WTC11 (cell line): Measurements from ENCODE around the gene NMBR. TPM values are rescaled to one million over a fixed set of nuclear protein-coding genes. Genes with fewer than 3 reads are reported as not detected.

Experiments
- ATAC-seq: fragments of 200-7000 bp; cut with Tn5 transposase; 2 replicates; pipeline ENCODE4 v1.10.0; 2021; ENCODE audit warnings: mild to moderate bottlenecking, moderate library complexity
- CTCF ChIA-PET: fragments of 300-600 bp; sonication (Branson Sonifier 250); formaldehyde crosslinking; loops from one replicate; lab custom pipeline; 2021; ENCODE audit warnings: antibody characterized with exemption; lab: Charles Lee
- POLR2A ChIA-PET: fragments of 350-600 bp; sonication (Branson Sonifier 250); formaldehyde crosslinking; loops from one replicate; lab custom pipeline; 2021; ENCODE audit warnings: antibody characterized with exemption; lab: Charles Lee
- DNase-seq: peaks from one replicate; pipeline ENCODE4 v3.0.0; 2021; ENCODE audit warnings: low spot score
- H3K27ac Mint-ChIP-seq: 2 replicates; pipeline ENCODE4 v1.8.0; 2021; ENCODE audit warnings: mixed read lengths
- H3K27me3 Mint-ChIP-seq: 2 replicates; pipeline ENCODE4 v1.8.0; 2021; ENCODE audit warnings: low read depth, mild to moderate bottlenecking, moderate library complexity, mixed read lengths
- H3K36me3 Mint-ChIP-seq: 2 replicates; pipeline ENCODE4 v1.8.0; 2021; ENCODE audit warnings: mixed read lengths
- H3K4me1 Mint-ChIP-seq: 2 replicates; pipeline ENCODE4 v1.8.0; 2022; ENCODE audit warnings: mixed read lengths
- H3K4me3 Mint-ChIP-seq: 2 replicates; pipeline ENCODE4 v1.8.0; 2021; ENCODE audit warnings: mild to moderate bottlenecking, moderate library complexity, mixed read lengths
- H3K9me3 Mint-ChIP-seq: 2 replicates; pipeline ENCODE4 v1.8.0; 2021; ENCODE audit warnings: mixed read lengths
- GABPB1 ChIP-seq: sonication (generic); formaldehyde crosslinking; IDR thresholded peaks from 2 replicates; pipeline ENCODE4 v1.8.1; 2023; ENCODE audit warnings: mild to moderate bottlenecking, missing genetic modification reagents
- JUN ChIP-seq: sonication (generic); formaldehyde crosslinking; IDR thresholded peaks from 2 replicates; pipeline ENCODE4 v1.8.0; 2023; ENCODE audit warnings: mild to moderate bottlenecking, missing genetic modification reagents
- MXD4 ChIP-seq: fragments of 250-450 bp; sonication (Bioruptor Pico); IDR thresholded peaks from 2 replicates; pipeline ENCODE4 v1.8.0; 2021; ENCODE audit warnings: mild to moderate bottlenecking, moderate library complexity, borderline replicate concordance
- NFATC4 ChIP-seq: fragments of 250-450 bp; sonication (Bioruptor Pico); IDR thresholded peaks from 2 replicates; pipeline ENCODE4 v1.9.0; 2021; ENCODE audit warnings: mild to moderate bottlenecking
- NFYB ChIP-seq: sonication (generic); formaldehyde crosslinking; conservative IDR thresholded peaks from 2 replicates; pipeline ENCODE4 v1.8.0; 2022; ENCODE audit warnings: low read depth, missing genetic modification reagents
- NR1H2 ChIP-seq: sonication (generic); formaldehyde crosslinking; IDR thresholded peaks from 2 replicates; pipeline ENCODE4 v1.9.0; 2021; ENCODE audit warnings: mild to moderate bottlenecking, moderate library complexity, missing genetic modification reagents
- NR2C2 ChIP-seq: sonication (generic); formaldehyde crosslinking; IDR thresholded peaks from 2 replicates; pipeline ENCODE4 v1.8.0; 2022; ENCODE audit warnings: mild to moderate bottlenecking, missing genetic modification reagents
- OVOL2 ChIP-seq: fragments of 250-450 bp; sonication (Bioruptor Pico); IDR thresholded peaks from 2 replicates; pipeline ENCODE4 v1.9.0; 2021; ENCODE audit warnings: mild to moderate bottlenecking, borderline replicate concordance
- RELA ChIP-seq: sonication (generic); formaldehyde crosslinking; IDR thresholded peaks from 2 replicates; pipeline ENCODE4 v1.8.1; 2022; ENCODE audit warnings: missing genetic modification reagents, mild to moderate bottlenecking, borderline replicate concordance
- SOX15 ChIP-seq: fragments of 250-450 bp; sonication (Bioruptor Pico); IDR thresholded peaks from 2 replicates; pipeline ENCODE4 v1.9.0; 2021; ENCODE audit warnings: mild to moderate bottlenecking
- TEAD1 ChIP-seq: sonication (generic); formaldehyde crosslinking; IDR thresholded peaks from 2 replicates; pipeline ENCODE4 v1.8.0; 2022; ENCODE audit warnings: mild to moderate bottlenecking, missing genetic modification reagents
- TP53 ChIP-seq: sonication (generic); formaldehyde crosslinking; IDR thresholded peaks from 2 replicates; pipeline ENCODE4 v1.8.1; 2023; ENCODE audit warnings: mild to moderate bottlenecking, missing genetic modification reagents
- ZBTB21 ChIP-seq: sonication (generic); formaldehyde crosslinking; IDR thresholded peaks from 2 replicates; pipeline ENCODE4 v1.8.1; 2023; ENCODE audit warnings: mild to moderate bottlenecking, missing genetic modification reagents, borderline replicate concordance
- ZNF423 ChIP-seq: fragments of 250-450 bp; sonication (Bioruptor Pico); IDR thresholded peaks from 2 replicates; pipeline ENCODE4 v2.1.2; 2022; ENCODE audit warnings: mild to moderate bottlenecking, moderate library complexity
- total RNA-seq: library from RNA; stranded (reverse); gene quantifications from 3 replicates; pipeline ENCODE4 v1.2.3, GENCODE V29; 2021
- TF ChIP-seq, protein P1 (sequence below): sonication (generic); formaldehyde crosslinking; IDR thresholded peaks from 2 replicates; pipeline ENCODE4 v1.8.1; 2023; ENCODE audit warnings: mild to moderate bottlenecking, missing genetic modification reagents
- TF ChIP-seq, protein P2 (sequence below): sonication (generic); formaldehyde crosslinking; IDR thresholded peaks from 2 replicates; pipeline ENCODE4 v1.8.1; 2022; ENCODE audit warnings: low read depth, mild to moderate bottlenecking, moderate library complexity, missing genetic modification reagents, borderline replicate concordance
- TF ChIP-seq, protein P3 (sequence below): sonication (generic); formaldehyde crosslinking; IDR thresholded peaks from 2 replicates; pipeline ENCODE4 v1.8.0; 2023; ENCODE audit warnings: missing genetic modification reagents
- TF ChIP-seq, protein P4 (sequence below): fragments of 250-450 bp; sonication (Bioruptor Pico); conservative IDR thresholded peaks from 2 replicates; pipeline ENCODE4 v1.9.0; 2021; ENCODE audit warnings: mild to moderate bottlenecking
- TF ChIP-seq, protein P5 (sequence below): sonication (generic); formaldehyde crosslinking; IDR thresholded peaks from 2 replicates; pipeline ENCODE4 v1.8.0; 2022; ENCODE audit warnings: mild to moderate bottlenecking, missing genetic modification reagents
- TF ChIP-seq, protein P6 (sequence below): sonication (generic); formaldehyde crosslinking; IDR thresholded peaks from 2 replicates; pipeline ENCODE4 v1.8.1; 2023; ENCODE audit warnings: mild to moderate bottlenecking, moderate library complexity, missing genetic modification reagents
- TF ChIP-seq, protein P7 (sequence below): sonication (generic); formaldehyde crosslinking; IDR thresholded peaks from 2 replicates; pipeline ENCODE4 v1.8.1; 2022; ENCODE audit warnings: low read depth, missing genetic modification reagents, borderline replicate concordance

NMBR gene
- total RNA-seq, 1 experiment from 2014 or later, result not detected

DNA sequence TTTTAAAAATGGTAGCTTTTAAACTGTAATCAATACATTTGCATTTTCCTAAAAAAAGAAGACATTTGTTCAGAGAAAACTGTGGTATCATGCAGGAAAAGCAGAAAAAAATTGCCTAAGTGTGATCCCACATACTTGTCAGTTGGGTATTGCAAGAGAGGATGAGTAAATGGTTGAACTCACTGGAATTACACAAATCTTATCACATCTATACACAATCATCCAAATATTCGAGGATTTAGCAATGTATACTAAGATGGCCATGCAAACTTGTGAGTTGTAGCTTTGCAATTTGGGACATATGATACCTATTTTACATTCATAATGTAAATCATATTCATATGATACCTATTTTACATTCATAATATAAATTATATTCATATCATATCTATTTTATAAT lies 72.4 kb downstream of the NMBR start (continued):
- TF ChIP-seq, protein P1, sequence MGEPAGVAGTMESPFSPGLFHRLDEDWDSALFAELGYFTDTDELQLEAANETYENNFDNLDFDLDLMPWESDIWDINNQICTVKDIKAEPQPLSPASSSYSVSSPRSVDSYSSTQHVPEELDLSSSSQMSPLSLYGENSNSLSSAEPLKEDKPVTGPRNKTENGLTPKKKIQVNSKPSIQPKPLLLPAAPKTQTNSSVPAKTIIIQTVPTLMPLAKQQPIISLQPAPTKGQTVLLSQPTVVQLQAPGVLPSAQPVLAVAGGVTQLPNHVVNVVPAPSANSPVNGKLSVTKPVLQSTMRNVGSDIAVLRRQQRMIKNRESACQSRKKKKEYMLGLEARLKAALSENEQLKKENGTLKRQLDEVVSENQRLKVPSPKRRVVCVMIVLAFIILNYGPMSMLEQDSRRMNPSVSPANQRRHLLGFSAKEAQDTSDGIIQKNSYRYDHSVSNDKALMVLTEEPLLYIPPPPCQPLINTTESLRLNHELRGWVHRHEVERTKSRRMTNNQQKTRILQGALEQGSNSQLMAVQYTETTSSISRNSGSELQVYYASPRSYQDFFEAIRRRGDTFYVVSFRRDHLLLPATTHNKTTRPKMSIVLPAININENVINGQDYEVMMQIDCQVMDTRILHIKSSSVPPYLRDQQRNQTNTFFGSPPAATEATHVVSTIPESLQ (CRISPR knock-in tag), result no peak
- TF ChIP-seq ZNF423 (CRISPR knock-in tag), result no peak

DNA sequence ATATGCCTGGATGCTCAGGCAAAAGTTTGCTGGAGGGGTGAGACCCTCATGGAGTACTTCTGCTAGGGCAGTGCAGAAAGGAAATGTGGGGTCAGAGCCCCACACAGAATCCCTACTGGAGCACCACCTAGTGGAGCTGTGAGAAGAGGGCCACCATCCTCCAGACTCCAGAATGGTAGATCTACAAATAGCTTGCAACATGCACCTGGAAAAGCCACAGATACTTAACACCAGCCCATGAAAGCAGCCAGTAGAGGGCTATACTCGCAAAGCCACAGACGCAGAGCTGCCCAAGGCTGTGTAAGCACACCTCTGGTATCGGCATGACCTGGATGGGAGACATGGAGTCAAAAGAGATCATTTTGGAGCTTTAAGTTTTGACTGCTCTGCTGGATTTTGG lies 74.9 kb downstream of the NMBR start:
- peaks cover 6% of the 10 kb centered on the region for H3K4me1 Mint-ChIP-seq
- H3K36me3 Mint-ChIP-seq, result peaks cover 17% of the 10 kb centered on the region
- TF ChIP-seq GABPB1 (CRISPR knock-in tag) (0 out of 2 replicates have a peak, but pooled peaks have one; percentile 32), TEAD1 (CRISPR knock-in tag) (0 out of 2 replicates have a peak, but pooled peaks have one; percentile 42), JUN (CRISPR knock-in tag) (no peak)
- TF ChIP-seq, all 79 proteins: peak for 2
- Mint-ChIP-seq H3K4me3 (no peak overlapping the region), H3K9me3 (peaks cover 27% of the 10 kb centered on the region), H3K27ac (no peak overlapping the region), H3K27me3 (no peaks in the 10 kb centered on the region)
- DNase-seq (peak; percentile 46), ATAC-seq (peak; percentile 100)
- ChIA-PET POLR2A (no interaction called here), CTCF (interaction anchor here (0.5 to 1.6 kb wide), 27 partner anchors 8 to 410 kb away, joined by 3 to 47 read pairs (median 4); no protein-coding TSS in a partner anchor)

DNA sequence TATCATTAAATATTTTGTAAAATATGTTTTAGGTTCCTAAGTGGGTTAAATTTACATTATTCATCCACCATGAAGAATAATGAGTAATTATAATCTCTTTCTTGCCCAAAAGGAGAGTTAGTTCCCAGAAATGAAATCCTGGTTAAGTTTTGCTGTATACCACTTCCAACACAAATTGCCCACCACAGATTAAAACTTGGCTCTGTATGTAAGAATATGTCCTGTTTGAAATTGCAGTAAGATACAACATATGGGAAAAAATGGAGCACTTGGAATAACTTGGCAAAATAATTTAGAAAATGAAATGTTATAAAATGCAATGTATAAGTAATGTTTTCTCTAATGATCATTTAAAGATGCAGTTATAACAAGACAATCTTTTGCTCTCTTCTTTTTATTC lies 78.5 kb downstream of the NMBR start:
- TF ChIP-seq, protein P2, sequence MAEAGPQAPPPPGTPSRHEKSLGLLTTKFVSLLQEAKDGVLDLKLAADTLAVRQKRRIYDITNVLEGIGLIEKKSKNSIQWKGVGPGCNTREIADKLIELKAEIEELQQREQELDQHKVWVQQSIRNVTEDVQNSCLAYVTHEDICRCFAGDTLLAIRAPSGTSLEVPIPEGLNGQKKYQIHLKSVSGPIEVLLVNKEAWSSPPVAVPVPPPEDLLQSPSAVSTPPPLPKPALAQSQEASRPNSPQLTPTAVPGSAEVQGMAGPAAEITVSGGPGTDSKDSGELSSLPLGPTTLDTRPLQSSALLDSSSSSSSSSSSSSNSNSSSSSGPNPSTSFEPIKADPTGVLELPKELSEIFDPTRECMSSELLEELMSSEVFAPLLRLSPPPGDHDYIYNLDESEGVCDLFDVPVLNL (CRISPR knock-in tag), result no peak
- TF ChIP-seq ZNF423 (CRISPR knock-in tag) (no peak), NR2C2 (CRISPR knock-in tag) (no peak), SOX15 (no peak), OVOL2 (no peak), MXD4 (CRISPR knock-in tag) (no peak), RELA (CRISPR knock-in tag) (no peak), NFATC4 (no peak), ZBTB21 (CRISPR knock-in tag) (no peak), GABPB1 (CRISPR knock-in tag) (no peak), NFYB (CRISPR knock-in tag) (no peak), TP53 (no peak), NR1H2 (no peak)
- TF ChIP-seq, protein P3, sequence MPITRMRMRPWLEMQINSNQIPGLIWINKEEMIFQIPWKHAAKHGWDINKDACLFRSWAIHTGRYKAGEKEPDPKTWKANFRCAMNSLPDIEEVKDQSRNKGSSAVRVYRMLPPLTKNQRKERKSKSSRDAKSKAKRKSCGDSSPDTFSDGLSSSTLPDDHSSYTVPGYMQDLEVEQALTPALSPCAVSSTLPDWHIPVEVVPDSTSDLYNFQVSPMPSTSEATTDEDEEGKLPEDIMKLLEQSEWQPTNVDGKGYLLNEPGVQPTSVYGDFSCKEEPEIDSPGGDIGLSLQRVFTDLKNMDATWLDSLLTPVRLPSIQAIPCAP (CRISPR knock-in tag), result no peak
- TF ChIP-seq, protein P4, sequence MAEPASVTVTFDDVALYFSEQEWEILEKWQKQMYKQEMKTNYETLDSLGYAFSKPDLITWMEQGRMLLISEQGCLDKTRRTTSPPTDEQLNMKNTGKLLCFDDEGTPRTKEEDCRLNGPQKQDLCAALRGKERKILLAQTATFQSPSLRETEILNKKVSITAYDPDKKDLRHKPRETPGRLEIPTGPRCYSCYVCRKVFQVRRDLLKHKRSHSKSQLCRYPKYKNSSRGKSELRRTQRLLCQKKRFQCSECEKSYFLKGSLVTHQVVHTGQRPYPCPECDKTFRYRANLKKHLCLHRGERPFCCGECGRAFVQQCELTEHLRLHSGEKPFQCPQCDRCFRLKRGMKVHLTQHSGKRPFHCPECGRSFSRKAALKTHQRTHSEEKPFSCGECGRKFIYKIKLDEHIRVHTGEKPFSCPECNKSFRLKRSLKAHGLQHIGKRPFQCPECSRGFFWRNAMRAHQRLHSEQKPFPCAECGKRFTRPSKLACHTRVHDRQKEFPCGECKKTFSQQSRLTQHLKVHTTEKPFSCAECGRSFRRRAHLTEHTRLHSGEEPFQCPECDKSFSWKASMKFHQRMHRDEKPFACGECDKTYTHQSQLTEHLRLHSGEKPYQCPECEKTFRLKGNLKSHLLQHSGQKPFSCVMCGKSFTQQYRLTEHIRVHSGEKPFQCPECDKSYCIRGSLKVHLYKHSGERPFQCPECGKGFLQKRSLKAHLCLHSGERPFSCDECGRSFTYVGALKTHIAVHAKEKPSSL (CRISPR knock-in tag), result no peak
- TF ChIP-seq, protein P5, sequence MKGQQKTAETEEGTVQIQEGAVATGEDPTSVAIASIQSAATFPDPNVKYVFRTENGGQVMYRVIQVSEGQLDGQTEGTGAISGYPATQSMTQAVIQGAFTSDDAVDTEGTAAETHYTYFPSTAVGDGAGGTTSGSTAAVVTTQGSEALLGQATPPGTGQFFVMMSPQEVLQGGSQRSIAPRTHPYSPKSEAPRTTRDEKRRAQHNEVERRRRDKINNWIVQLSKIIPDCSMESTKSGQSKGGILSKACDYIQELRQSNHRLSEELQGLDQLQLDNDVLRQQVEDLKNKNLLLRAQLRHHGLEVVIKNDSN (CRISPR knock-in tag), result no peak
- TF ChIP-seq, protein P1 (CRISPR knock-in tag), result no peak
- TF ChIP-seq, protein P6, sequence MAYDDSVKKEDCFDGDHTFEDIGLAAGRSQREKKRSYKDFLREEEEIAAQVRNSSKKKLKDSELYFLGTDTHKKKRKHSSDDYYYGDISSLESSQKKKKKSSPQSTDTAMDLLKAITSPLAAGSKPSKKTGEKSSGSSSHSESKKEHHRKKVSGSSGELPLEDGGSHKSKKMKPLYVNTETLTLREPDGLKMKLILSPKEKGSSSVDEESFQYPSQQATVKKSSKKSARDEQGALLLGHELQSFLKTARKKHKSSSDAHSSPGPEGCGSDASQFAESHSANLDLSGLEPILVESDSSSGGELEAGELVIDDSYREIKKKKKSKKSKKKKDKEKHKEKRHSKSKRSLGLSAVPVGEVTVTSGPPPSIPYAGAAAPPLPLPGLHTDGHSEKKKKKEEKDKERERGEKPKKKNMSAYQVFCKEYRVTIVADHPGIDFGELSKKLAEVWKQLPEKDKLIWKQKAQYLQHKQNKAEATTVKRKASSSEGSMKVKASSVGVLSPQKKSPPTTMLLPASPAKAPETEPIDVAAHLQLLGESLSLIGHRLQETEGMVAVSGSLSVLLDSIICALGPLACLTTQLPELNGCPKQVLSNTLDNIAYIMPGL (CRISPR knock-in tag), result no peak
- TF ChIP-seq, protein P7, sequence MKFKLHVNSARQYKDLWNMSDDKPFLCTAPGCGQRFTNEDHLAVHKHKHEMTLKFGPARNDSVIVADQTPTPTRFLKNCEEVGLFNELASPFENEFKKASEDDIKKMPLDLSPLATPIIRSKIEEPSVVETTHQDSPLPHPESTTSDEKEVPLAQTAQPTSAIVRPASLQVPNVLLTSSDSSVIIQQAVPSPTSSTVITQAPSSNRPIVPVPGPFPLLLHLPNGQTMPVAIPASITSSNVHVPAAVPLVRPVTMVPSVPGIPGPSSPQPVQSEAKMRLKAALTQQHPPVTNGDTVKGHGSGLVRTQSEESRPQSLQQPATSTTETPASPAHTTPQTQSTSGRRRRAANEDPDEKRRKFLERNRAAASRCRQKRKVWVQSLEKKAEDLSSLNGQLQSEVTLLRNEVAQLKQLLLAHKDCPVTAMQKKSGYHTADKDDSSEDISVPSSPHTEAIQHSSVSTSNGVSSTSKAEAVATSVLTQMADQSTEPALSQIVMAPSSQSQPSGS (CRISPR knock-in tag), result no peak
- CTCF ChIA-PET, result no interaction called here

More for the DNA sequence above, 78.5 kb downstream of the NMBR start:
- Mint-ChIP-seq H3K27ac (no peak overlapping the region), H3K36me3 (peaks cover 16% of the 10 kb centered on the region), H3K9me3 (peaks cover 25% of the 10 kb centered on the region), H3K4me3 (no peak overlapping the region), H3K27me3 (no peaks in the 10 kb centered on the region), H3K4me1 (no peaks in the 10 kb centered on the region)
- ATAC-seq (no peak), DNase-seq (no peak)
- POLR2A ChIA-PET, result no interaction called here
